SK-N-MC (cell line): ENCODE measurements around the gene RAB11FIP2.

Experiments used
- DNase-seq: peaks from one replicate; pipeline ENCODE4 v3.0.0-alpha.2; 2011; ENCODE audit warnings: low read depth, low spot score
- H3K27ac ChIP-seq: fragments of 200-600 bp; sonication (generic); 2 replicates; pipeline ENCODE4 v1.5.1; 2016; ENCODE audit warnings: mixed run types
- H3K36me3 ChIP-seq: fragments of 200-600 bp; sonication (generic); 2 replicates; pipeline ENCODE4 v1.6.1; 2017; ENCODE audit warnings: antibody characterized with exemption, low read length, mixed read lengths; ENCODE audit not compliant: insufficient read depth
- H3K4me3 ChIP-seq: fragments of 200-600 bp; sonication (generic); 2 replicates; pipeline ENCODE4 v1.5.1; 2016
- H3K9ac ChIP-seq: fragments of 200-600 bp; sonication (generic); 2 replicates; pipeline ENCODE4 v1.8.0; 2017; ENCODE audit warnings: mixed run types, mixed read lengths; ENCODE audit not compliant: insufficient read length
- H3K9me3 ChIP-seq: fragments of 200-600 bp; sonication (generic); 2 replicates; pipeline ENCODE4 v1.6.1; 2017; ENCODE audit warnings: low read depth, mild to moderate bottlenecking, antibody characterized with exemption, low read length, moderate library complexity, mixed read lengths
- EZH2 ChIP-seq: fragments of 200-600 bp; sonication (generic); IDR thresholded peaks from one replicate; pipeline ENCODE4 v1.6.1; 2017; ENCODE audit warnings: antibody characterized with exemption
- FOXP2 ChIP-seq: optimal IDR thresholded peaks from 2 replicates; pipeline ENCODE3; 2011; ENCODE audit warnings: mild to moderate bottlenecking, moderate library complexity; ENCODE audit not compliant: insufficient read depth; ENCODE audit errors: extremely low read length, control extremely low read depth
- POLR2AphosphoS5 ChIP-seq: IDR thresholded peaks from 2 replicates; pipeline ENCODE4 v1.6.1; 2012; ENCODE audit warnings: mild to moderate bottlenecking, low read depth, low read length, borderline replicate concordance

Gene RAB11FIP2

GRCh38 chr10:118028619-118029018, 18.1 kb downstream of the RAB11FIP2 start:
- Histone ChIP-seq H3K36me3 (no peaks in the 10 kb centered on the region), H3K4me3 (no peak overlapping the region), H3K9me3 (no peaks in the 10 kb centered on the region), H3K9ac (no peak overlapping the region), H3K27ac (no peak overlapping the region)
- no peak for DNase-seq
- TF ChIP-seq POLR2AphosphoS5 (no peak), FOXP2 (no peak), EZH2 (no peak)

DNA sequence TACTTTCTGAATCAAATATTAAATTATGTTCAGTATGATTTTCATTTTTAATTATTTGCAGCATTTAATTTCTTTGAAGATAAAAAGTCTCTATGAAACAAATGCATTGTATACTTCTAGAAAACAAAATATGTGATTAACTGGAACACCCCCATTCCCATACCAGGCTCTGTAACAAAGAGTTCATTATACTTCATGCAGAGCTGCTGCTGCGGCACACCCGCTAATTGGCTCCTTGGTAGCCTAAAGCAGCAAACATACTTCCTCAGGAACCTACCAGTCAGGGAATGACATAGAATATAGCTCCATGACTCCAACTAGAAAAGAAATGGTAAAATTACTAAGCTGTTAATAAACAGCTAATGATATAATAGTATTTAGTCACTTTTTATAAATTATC, 19.3 kb downstream of the RAB11FIP2 start:
- DNase-seq, result no peak
- no peak overlapping the region for H3K9ac ChIP-seq
- no peak overlapping the region for H3K27ac ChIP-seq
- TF ChIP-seq FOXP2 (no peak), EZH2 (no peak), POLR2AphosphoS5 (no peak)
- H3K4me3 ChIP-seq, result peak overlapping the region; percentile 38; the same call in 1 of the 2 replicates
- H3K36me3 ChIP-seq, result no peaks in the 10 kb centered on the region
- H3K9me3 ChIP-seq, result no peaks in the 10 kb centered on the region

- H3K27ac ChIP-seq, result 0 out of 2 replicates have a peak overlapping the region, but pooled peaks have one; percentile 25
- DNase-seq, result no peak
- no peak overlapping the region for H3K9ac ChIP-seq
- no peaks in the 10 kb centered on the region for H3K36me3 ChIP-seq
- H3K9me3 ChIP-seq, result no peaks in the 10 kb centered on the region
- TF ChIP-seq FOXP2 (no peak), EZH2 (no peak), POLR2AphosphoS5 (no peak)
- peak overlapping the region; percentile 38; the same call in 1 of the 2 replicates for H3K4me3 ChIP-seq
Observed at GRCh38 chr10:118026936-118027335, 19.8 kb downstream of the RAB11FIP2 start.

DNA sequence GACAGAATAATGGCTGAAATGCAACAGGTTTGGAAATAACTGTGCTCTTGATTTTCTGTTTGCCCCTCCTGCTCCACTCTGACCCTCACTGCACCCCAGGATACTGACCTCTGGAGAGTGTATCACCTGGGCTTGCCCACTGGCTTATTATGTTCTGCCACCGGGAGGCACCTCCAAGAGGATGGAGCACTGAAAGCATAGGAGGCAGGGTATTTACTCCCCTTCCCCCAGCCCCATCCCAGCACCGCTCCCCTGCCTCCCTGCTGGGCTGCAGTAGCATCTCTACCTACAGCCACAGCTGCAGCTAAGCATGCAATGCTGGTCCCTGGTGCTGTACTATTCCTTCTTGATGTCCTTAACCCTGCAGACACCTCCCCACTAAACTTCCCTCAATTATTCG, 26.4 kb downstream of the RAB11FIP2 start:
- H3K4me3 ChIP-seq, result no peak overlapping the region
- no peak for DNase-seq
- TF ChIP-seq EZH2 (no peak), POLR2AphosphoS5 (no peak), FOXP2 (no peak)
- H3K9ac ChIP-seq, result no peak overlapping the region
- no peaks in the 10 kb centered on the region for H3K36me3 ChIP-seq
- no peak overlapping the region for H3K27ac ChIP-seq
- no peaks in the 10 kb centered on the region for H3K9me3 ChIP-seq

- DNase-seq, result no peak
- Histone ChIP-seq H3K4me3 (no peak overlapping the region), H3K27ac (no peak overlapping the region), H3K9ac (no peak overlapping the region), H3K9me3 (no peaks in the 10 kb centered on the region), H3K36me3 (no peaks in the 10 kb centered on the region)
- TF ChIP-seq EZH2 (no peak), FOXP2 (no peak), POLR2AphosphoS5 (no peak)
Observed at GRCh38 chr10:118017850-118018249, 28.9 kb downstream of the RAB11FIP2 start.

DNA sequence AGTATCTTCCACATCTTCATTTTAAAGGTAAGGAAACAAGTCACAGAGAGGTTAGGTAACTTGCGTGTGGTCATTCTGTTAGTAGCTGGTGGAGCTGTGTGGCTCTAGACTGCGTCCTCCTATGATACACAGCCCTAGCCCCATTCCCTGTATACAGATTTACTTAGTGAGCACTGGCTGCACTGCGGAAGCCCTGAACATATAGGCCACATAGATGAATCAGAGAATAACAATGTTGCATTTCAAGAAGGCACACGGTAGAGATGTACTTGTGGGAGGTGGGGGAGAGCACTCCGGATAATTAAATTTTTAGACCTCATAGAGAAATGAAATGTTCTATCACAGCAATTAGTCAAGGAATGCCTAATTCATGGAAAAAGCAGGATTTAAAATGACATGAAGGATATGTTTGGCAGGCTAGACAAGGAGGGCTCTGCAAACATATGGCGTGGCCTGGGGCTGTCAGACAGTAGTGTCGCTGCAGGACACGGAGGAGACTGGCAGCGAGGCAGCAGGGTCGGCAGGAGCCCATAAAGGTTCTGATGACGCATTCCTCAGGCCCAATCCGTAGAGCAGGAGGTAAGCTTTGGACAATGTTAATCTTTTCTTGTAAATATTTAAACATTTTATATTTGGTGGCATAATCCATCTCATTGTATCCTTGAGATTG, 29.5 kb downstream of the RAB11FIP2 start:
- Histone ChIP-seq H3K36me3 (no peaks in the 10 kb centered on the region), H3K27ac (no peak overlapping the region), H3K9ac (no peak overlapping the region), H3K4me3 (no peak overlapping the region), H3K9me3 (no peaks in the 10 kb centered on the region)
- no peak for DNase-seq
- TF ChIP-seq POLR2AphosphoS5 (no peak), FOXP2 (no peak), EZH2 (no peak)

DNA sequence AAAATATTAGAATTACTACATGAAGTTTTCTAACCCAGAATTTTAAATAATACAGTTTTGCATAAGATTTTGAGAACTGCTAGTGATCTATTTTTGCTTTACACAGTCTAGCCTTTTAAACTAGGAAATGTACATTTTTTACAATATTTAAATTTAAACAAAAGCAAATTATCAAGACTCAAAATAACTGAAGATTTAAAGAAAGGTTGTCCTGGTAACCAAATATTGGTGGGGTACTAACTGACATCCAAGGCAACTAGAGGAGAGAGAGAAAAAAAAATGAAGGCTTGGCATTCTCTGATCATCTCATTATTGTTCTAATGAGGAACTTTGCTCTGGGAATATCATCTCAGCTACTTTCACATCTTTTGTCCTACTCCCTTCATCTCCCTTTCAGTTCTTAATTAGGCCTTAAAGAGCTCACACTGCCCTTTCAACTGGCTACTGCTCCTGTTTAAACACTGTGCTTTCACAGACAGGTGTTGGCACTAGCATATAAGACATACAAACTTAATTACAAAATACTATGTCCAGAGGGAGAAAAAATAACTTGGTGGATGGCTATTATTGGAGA, 33.7 kb downstream of the RAB11FIP2 start:
- no peak for DNase-seq
- no peaks in the 10 kb centered on the region for H3K36me3 ChIP-seq
- H3K27ac ChIP-seq, result no peak overlapping the region
- no peaks in the 10 kb centered on the region for H3K9me3 ChIP-seq
- TF ChIP-seq POLR2AphosphoS5 (no peak), EZH2 (no peak), FOXP2 (no peak)
- no peak overlapping the region for H3K9ac ChIP-seq
- H3K4me3 ChIP-seq, result no peak overlapping the region

GRCh38 chr10:118007773-118008172, 39.0 kb downstream of the RAB11FIP2 start:
- Histone ChIP-seq H3K9ac (no peak overlapping the region), H3K36me3 (no peaks in the 10 kb centered on the region), H3K4me3 (no peak overlapping the region), H3K9me3 (no peaks in the 10 kb centered on the region), H3K27ac (no peak overlapping the region)
- no peak for TF ChIP-seq FOXP2
- no peak for TF ChIP-seq EZH2
- no peak for TF ChIP-seq POLR2AphosphoS5
- DNase-seq, result no peak

GRCh38 chr10:118003126-118003525, 43.6 kb downstream of the RAB11FIP2 start:
- H3K9me3 ChIP-seq, result no peaks in the 10 kb centered on the region
- TF ChIP-seq POLR2AphosphoS5, result no peak
- H3K9ac ChIP-seq, result no peak overlapping the region
- DNase-seq, result no peak
- H3K27ac ChIP-seq, result no peak overlapping the region
- H3K36me3 ChIP-seq, result no peaks in the 10 kb centered on the region
- no peak overlapping the region for H3K4me3 ChIP-seq
